BJ (cell line): ENCODE data around the gene EVX1. TPM values are rescaled to one million over a fixed set of nuclear protein-coding genes. Genes with fewer than 3 reads are reported as not detected.
A peak's percentile ranks its signal among the peaks of the same experiment; 100 is the strongest.

Experiments
- CTCF ChIA-PET: fragments of 350-600 bp; formaldehyde crosslinking; extraction: SDS; loops from one replicate; lab custom pipeline; 2021; ENCODE audit warnings: antibody characterized with exemption, inconsistent platforms; lab: Yijun Ruan, JAX
- POLR2A ChIA-PET: fragments of 300-600 bp; sonication (Branson Sonifier 250); formaldehyde crosslinking; extraction: SDS; loops from one replicate; lab custom pipeline; 2021; ENCODE audit warnings: antibody characterized with exemption; lab: Charles Lee
- DNase-seq: peaks from one replicate; pipeline ENCODE4 v3.0.0-alpha.2; 2011; ENCODE audit warnings: low read depth
- H3K27me3 ChIP-seq: 2 replicates; pipeline ENCODE4 v1.6.0; 2011; ENCODE audit warnings: low read length; ENCODE audit not compliant: control insufficient read depth, insufficient read depth
- H3K36me3 ChIP-seq: 2 replicates; pipeline ENCODE4 v1.5.1; 2011; ENCODE audit warnings: low read length; ENCODE audit not compliant: control insufficient read depth, insufficient read depth
- H3K4me3 ChIP-seq: 2 replicates; pipeline ENCODE4 v1.5.1; 2011; ENCODE audit warnings: low read depth, mild to moderate bottlenecking, control low read depth, low read length
- polyA plus RNA-seq: library from polyadenylated mRNA; depleted of rRNA; stranded (reverse); fragments of >200 nt; gene quantifications from 2 replicates; pipeline ENCODE4 v1.2.3, GENCODE V29; 2011
- TF ChIP-seq, protein P1 (sequence below): IDR thresholded peaks from 2 replicates; pipeline ENCODE4 v1.5.1; 2011; ENCODE audit warnings: low read depth, mild to moderate bottlenecking, control low read depth, inconsistent platforms, low read length, moderate library complexity; ENCODE audit not compliant: insufficient read depth

EVX1 gene
- polyA plus RNA-seq, 1 experiment, result not detected

DNA sequence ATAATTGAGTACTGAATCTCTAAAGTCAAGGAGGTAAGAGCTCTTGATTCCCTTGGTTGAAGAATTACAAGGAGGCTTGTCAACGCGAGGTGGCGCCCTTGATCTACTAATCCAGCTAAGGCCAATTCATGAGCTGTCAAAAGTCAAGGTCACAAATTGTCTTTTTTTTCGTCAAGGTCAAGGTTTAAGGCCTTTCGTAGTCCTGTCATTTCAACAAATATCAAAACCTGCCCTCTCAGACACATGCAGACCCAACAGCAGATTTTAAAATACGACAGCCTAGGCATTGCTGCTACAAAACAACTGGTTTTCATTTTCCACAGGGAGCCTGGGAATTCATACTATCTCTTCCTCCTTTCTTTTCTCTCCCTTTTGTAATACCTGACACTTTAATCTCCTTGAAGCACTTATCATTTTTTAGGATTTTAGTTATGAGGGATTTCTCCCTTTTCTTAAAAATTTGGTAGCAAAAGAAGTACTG is 46.3 kb upstream of the EVX1 start:
- TF ChIP-seq, protein P1, sequence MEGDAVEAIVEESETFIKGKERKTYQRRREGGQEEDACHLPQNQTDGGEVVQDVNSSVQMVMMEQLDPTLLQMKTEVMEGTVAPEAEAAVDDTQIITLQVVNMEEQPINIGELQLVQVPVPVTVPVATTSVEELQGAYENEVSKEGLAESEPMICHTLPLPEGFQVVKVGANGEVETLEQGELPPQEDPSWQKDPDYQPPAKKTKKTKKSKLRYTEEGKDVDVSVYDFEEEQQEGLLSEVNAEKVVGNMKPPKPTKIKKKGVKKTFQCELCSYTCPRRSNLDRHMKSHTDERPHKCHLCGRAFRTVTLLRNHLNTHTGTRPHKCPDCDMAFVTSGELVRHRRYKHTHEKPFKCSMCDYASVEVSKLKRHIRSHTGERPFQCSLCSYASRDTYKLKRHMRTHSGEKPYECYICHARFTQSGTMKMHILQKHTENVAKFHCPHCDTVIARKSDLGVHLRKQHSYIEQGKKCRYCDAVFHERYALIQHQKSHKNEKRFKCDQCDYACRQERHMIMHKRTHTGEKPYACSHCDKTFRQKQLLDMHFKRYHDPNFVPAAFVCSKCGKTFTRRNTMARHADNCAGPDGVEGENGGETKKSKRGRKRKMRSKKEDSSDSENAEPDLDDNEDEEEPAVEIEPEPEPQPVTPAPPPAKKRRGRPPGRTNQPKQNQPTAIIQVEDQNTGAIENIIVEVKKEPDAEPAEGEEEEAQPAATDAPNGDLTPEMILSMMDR, result peak; percentile 74
- ChIA-PET POLR2A (interaction anchor here (0.6 to 1.1 kb wide), 3 partner anchors 23 to 842 kb away, joined by 3 to 6 read pairs (median 4); no protein-coding TSS in a partner anchor), CTCF (interaction anchor here (0.7 to 2.8 kb wide), 31 partner anchors 10 to 1340 kb away, joined by 3 to 20 read pairs (median 5); partner anchors contain the start of genes HOXA10 and HOXA11)
- H3K4me3 ChIP-seq, result peak overlapping the region; percentile 55
- no peak for DNase-seq
- no peaks in the 10 kb centered on the region for H3K27me3 ChIP-seq
- H3K36me3 ChIP-seq, result peaks cover 2% of the 10 kb centered on the region

- TF ChIP-seq, protein P1, result no peak
- CTCF ChIA-PET, result interaction anchor here (0.6 to 4.1 kb wide), 5 partner anchors 13 to 873 kb away, joined by 3 to 23 read pairs (median 3); partner anchors contain the start of gene HOXA11
- peaks cover 2% of the 10 kb centered on the region; the same call in 1 of the 2 replicates for H3K36me3 ChIP-seq
- no peaks in the 10 kb centered on the region for H3K27me3 ChIP-seq
- no peak for DNase-seq
- POLR2A ChIA-PET, result no interaction called here
- peak overlapping the region; percentile 55 for H3K4me3 ChIP-seq
Observed at GRCh38 chr7:27197137-27198042, 45.2 kb upstream of the EVX1 start.

- Histone ChIP-seq H3K36me3 (no peaks in the 10 kb centered on the region), H3K27me3 (no peaks in the 10 kb centered on the region), H3K4me3 (peak overlapping the region; percentile 55)
- DNase-seq, result no peak
- ChIA-PET POLR2A (interaction anchor here (0.6 to 0.7 kb wide), 2 partner anchors 23 to 739 kb away, joined by 3 to 5 read pairs; no protein-coding TSS in a partner anchor), CTCF (interaction anchor here (0.6 to 4.1 kb wide), 13 partner anchors 8 to 895 kb away, joined by 3 to 23 read pairs (median 3); partner anchors contain the start of gene HOXA11)
- TF ChIP-seq, protein P1, result no peak
Observed at GRCh38 chr7:27198138-27198841, 44.3 kb upstream of the EVX1 start.

GRCh38 chr7:27198871-27199801 is 43.5 kb upstream of the EVX1 start:
- Histone ChIP-seq H3K27me3 (no peaks in the 10 kb centered on the region), H3K36me3 (no peaks in the 10 kb centered on the region), H3K4me3 (peak overlapping the region; percentile 55)
- no peak for DNase-seq
- ChIA-PET POLR2A (interaction anchor here (0.6 to 1.1 kb wide), 4 partner anchors 24 to 738 kb away, joined by 3 to 5 read pairs (median 4); no protein-coding TSS in a partner anchor), CTCF (interaction anchor here (0.6 to 4.1 kb wide), 16 partner anchors 8 to 895 kb away, joined by 3 to 23 read pairs (median 3); no protein-coding TSS in a partner anchor)
- TF ChIP-seq, protein P1, result no peak
